HL-60 (cell line): ENCODE data around the gene PPM1H.

ENCODE experiments used
- CTCF ChIP-seq: IDR thresholded peaks from one replicate; pipeline ENCODE4 v1.5.1; 2011; ENCODE audit warnings: low read length, control low read depth, inconsistent platforms; ENCODE audit not compliant: insufficient read depth
- POLR2AphosphoS5 ChIP-seq: IDR thresholded peaks from 2 replicates; pipeline ENCODE4 v1.6.1; 2012; ENCODE audit warnings: low read depth

- no peak for TF ChIP-seq CTCF
- TF ChIP-seq POLR2AphosphoS5 = no peak
Observed at GRCh38 chr12:62683776-62684569, 251.0 kb downstream of the PPM1H start.
